ENCODE measurements around the gene IMMP1L. TPM values are rescaled to one million over a fixed set of nuclear protein-coding genes. Genes with fewer than 3 reads are reported as not detected.

The IMMP1L gene
- total RNA-seq, 4 donors from 2014 or later: 6.5 to 30.5 (median 12.5) TPM

DNA sequence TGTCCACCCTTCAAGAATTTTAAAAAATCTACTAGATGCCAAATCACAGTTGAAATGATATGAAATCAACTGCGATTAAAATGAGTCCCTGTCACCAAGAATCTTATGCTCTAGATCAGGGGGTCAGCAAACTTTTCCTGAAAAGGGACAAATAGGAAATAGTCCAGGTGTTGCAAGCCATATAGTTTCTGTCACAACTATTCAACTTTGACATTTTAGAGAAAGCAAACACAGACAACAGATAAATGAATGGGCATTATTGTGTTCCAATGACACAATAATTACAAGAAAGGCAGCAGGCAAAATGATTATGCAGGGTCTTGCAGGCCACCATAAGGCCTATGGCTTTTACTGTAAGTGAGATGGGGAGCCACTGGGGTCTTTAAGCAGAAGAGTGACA is 58.6 kb downstream of the IMMP1L start:
- no peaks in the 10 kb centered on the region for H3K4me1 ChIP-seq
- H3K27me3 ChIP-seq: no peaks in the 10 kb centered on the region
- intact Hi-C loops (cut with DNase I): no loop called here
- TF ChIP-seq POLR2A (IDR thresholded peaks at IDR 0.05): no peak
- TF ChIP-seq, protein P1, sequence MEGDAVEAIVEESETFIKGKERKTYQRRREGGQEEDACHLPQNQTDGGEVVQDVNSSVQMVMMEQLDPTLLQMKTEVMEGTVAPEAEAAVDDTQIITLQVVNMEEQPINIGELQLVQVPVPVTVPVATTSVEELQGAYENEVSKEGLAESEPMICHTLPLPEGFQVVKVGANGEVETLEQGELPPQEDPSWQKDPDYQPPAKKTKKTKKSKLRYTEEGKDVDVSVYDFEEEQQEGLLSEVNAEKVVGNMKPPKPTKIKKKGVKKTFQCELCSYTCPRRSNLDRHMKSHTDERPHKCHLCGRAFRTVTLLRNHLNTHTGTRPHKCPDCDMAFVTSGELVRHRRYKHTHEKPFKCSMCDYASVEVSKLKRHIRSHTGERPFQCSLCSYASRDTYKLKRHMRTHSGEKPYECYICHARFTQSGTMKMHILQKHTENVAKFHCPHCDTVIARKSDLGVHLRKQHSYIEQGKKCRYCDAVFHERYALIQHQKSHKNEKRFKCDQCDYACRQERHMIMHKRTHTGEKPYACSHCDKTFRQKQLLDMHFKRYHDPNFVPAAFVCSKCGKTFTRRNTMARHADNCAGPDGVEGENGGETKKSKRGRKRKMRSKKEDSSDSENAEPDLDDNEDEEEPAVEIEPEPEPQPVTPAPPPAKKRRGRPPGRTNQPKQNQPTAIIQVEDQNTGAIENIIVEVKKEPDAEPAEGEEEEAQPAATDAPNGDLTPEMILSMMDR (IDR thresholded peaks at IDR 0.05): no peak
- H3K4me3 ChIP-seq: no peak overlapping the region
- 87 to 92% methylated on average over 1 of the region's 1 CpG for WGBS, 2 donors
- no peak for DNase-seq
- H3K36me3 ChIP-seq: peaks cover 0 to 21% (median 0%) of the 10 kb centered on the region in 3 donors
- no peak overlapping the region for H3K27ac ChIP-seq
- no peaks in the 10 kb centered on the region for H3K9me3 ChIP-seq

GRCh38 chr11:31449040-31449439 is 60.4 kb downstream of the IMMP1L start:
- intact Hi-C loops (cut with DNase I): no loop called here
- Histone ChIP-seq H3K9me3 (no peaks in the 10 kb centered on the region), H3K27me3 (no peaks in the 10 kb centered on the region), H3K27ac (no peak overlapping the region), H3K36me3 (peaks cover 0 to 21% (median 0%) of the 10 kb centered on the region in 3 donors), H3K4me1 (no peaks in the 10 kb centered on the region), H3K4me3 (no peak overlapping the region)
- WGBS, 2 donors: 69 to 73% methylated on average over 2 of the region's 2 CpGs
- TF ChIP-seq, protein P1 (IDR thresholded peaks at IDR 0.05): no peak
- TF ChIP-seq POLR2A (IDR thresholded peaks at IDR 0.05): no peak
- DNase-seq: no peak

GRCh38 chr11:31445621-31446020 is 63.8 kb downstream of the IMMP1L start:
- H3K4me1 ChIP-seq: no peaks in the 10 kb centered on the region
- 92 to 98% methylated on average over 4 of the region's 4 CpGs for WGBS, 2 donors
- no peak for TF ChIP-seq POLR2A (IDR thresholded peaks at IDR 0.05)
- TF ChIP-seq, protein P1 (IDR thresholded peaks at IDR 0.05): no peak

GRCh38 chr11:31443802-31444201 is 65.6 kb downstream of the IMMP1L start:
- TF ChIP-seq, protein P1 (IDR thresholded peaks at IDR 0.05): no peak
- no peak for TF ChIP-seq POLR2A (IDR thresholded peaks at IDR 0.05)
- WGBS, 2 donors: 83 to 89% methylated on average over 3 of the region's 3 CpGs
- H3K27ac ChIP-seq: no peak overlapping the region
- H3K27me3 ChIP-seq: no peaks in the 10 kb centered on the region
- DNase-seq: no peak
- peaks cover 0 to 15% (median 0%) of the 10 kb centered on the region in 3 donors for H3K36me3 ChIP-seq
- no peaks in the 10 kb centered on the region for H3K4me1 ChIP-seq
- no peak overlapping the region for H3K4me3 ChIP-seq
- no peaks in the 10 kb centered on the region for H3K9me3 ChIP-seq
- intact Hi-C loops (cut with DNase I): no loop called here

More at GRCh38 chr11:31445621-31446020, 63.8 kb downstream of the IMMP1L start:
- Histone ChIP-seq H3K27ac (no peak overlapping the region), H3K36me3 (peaks cover 0 to 15% (median 0%) of the 10 kb centered on the region in 3 donors), H3K4me3 (no peak overlapping the region), H3K9me3 (no peaks in the 10 kb centered on the region), H3K27me3 (no peaks in the 10 kb centered on the region)
- no peak for DNase-seq
- intact Hi-C loops (cut with DNase I): no loop called here

DNA sequence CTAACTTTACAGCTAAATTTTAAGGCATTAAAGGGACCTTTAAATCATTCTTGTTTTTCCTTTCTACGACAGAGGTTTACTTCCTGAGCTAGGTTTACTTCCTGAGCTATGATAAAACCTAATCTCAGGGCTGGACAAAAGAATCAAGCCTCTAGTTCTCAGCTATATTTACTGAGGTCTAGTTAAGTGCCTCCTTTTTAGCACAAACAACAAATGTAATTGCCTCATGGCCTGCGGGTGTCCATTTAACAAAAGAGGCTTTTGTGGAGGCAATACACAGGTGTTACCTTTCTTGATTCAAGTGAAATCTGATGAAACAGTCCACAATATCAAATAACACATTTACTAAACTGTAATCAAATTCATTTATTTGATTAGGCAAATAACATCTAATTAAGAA is 67.3 kb downstream of the IMMP1L start:
- TF ChIP-seq, protein P1 (IDR thresholded peaks at IDR 0.05): no peak
- no peak for TF ChIP-seq POLR2A (IDR thresholded peaks at IDR 0.05)
- 47 to 61% methylated on average over 2 of the region's 2 CpGs for WGBS, 2 donors

More for the DNA sequence above, 67.3 kb downstream of the IMMP1L start:
- no peak for DNase-seq
- Histone ChIP-seq H3K27ac (no peak overlapping the region), H3K4me1 (no peaks in the 10 kb centered on the region), H3K4me3 (no peak overlapping the region), H3K27me3 (no peaks in the 10 kb centered on the region), H3K36me3 (peaks cover 0 to under 1% (median 0%) of the 10 kb centered on the region in 3 donors), H3K9me3 (no peaks in the 10 kb centered on the region)
- intact Hi-C loops (cut with DNase I): no loop called here
